CD4-positive, alpha-beta T cell treated with Interleukin-10 for 1 hour (primary cell): ENCODE measurements around the gene SYNE3.

Experiments used
- DNase-seq: peaks from one replicate; pipeline ENCODE4 v3.0.0-alpha.2; 2020

The SYNE3 gene

DNA sequence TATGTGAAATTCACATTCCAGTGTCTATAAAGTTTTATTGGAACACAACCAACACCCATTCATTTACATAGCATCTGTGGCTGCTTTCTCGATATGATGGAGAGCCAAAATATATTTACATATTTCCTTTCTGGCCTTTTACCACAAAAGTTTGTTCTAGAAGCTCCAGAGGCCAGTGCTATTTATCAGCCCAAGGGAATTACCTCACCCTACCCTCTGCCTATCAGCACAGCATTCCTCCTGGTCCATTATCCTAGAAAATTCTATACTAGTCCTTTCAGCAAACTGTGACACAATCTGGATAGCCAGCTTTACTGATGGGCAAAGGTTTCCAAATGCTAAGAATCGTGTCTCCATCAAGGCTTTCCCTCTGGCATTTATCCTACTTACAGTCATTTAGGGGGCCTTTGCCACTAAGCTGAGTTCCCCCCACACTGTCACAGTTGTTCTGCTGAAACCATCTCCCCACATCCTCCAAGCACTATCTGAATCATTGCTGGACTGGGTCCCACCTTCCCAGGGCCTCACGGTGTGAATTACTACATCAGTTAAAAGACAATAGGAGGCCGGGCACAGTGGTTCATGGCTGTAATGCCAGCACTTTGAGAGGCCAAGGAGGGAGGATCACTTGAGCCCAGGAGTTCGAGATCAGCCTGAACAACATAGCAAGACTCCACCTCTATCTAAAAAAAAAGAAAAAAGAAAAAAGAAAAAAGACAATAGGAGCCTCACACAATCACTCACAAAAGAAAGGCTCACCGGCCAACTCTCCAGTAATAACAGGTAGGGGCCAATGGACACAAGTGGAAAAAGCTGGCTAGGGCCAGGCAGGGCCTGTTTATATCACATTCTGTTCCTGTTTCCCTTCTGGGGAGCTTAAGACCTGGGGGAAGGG lies 12.1 kb downstream of the SYNE3 start:
- no peak for DNase-seq

GRCh38 chr14:95503365-95504134 lies 12.9 kb downstream of the SYNE3 start:
- DNase-seq, result no peak

DNA sequence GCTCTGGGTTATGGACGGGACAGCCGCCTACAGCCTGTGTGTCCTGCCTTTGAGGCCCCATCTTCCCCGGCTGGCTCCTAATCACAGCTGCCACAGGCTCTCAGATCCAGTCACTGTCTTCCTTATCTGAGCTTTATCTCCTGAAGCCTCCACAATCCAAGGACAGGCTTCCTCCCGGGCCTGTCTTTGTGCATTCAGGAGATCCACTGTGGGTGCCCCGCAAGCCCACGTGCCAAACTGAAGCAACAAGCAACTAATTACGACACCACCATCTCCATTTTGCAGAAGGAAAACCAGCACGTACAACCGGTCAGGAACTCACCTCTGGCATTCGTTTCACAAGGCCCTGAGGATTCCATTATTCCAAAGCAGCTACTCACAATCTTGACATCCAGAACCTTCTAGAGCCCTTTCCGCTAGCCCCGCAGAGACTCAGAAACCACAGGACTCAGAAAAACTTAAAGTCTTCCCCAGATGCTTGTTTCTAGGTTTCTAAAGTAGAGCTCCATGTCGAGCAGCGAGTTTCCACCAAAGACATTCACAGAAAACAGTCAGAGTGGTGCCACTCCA lies 14.0 kb downstream of the SYNE3 start:
- no peak for DNase-seq

DNA sequence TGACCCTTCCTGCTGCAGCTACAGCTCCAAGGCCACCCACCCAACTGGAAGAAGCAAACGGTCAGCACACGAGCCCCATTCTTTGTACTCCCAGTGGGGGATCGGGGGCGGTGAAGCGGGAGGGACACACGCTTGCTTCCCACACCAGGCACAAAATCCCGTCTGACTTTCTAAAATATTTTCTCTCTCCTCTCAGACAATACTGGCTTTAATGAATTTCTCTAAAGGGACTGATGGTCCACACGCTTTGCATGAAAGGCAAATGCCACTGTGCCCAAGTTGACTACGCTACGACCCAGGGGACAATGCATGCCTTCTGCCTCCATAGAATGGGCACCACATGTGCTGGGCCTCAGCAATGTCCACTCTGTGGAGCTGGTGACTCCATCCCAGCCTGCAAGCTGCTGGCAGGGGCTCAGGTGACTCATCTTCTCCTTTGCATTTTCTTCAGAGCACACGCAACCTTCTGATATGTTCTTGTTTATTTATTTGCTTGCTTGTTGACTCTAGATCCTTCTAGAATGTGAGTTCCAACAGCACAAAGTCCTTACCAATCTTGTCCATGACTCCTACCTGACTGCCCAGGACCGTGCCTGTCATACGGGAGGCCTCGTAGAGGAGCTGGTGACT lies 15.6 kb downstream of the SYNE3 start:
- no peak for DNase-seq

DNA sequence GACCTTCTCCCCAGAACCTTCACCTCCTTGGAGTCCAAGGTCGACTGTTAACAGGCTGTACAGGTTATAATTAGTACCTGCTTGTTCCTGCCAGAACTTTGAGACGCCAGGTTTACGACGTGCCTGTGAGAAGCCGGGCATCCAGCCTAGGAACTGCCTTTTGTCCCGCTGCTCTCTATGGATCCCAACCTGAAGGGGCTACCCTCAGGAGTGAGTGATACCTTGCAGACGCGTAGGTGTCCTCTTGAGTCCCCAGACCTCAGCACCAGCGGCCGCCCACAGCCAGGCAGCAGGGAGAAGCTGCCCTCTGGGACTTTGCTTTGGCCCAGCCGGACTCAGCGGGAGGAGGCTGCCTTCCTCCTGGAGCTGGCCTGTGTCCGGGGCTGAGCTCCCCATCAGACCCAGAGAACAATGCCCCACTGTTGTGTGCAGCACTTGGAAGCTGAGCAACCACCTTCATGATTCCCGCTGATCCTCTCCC lies 16.2 kb downstream of the SYNE3 start:
- DNase-seq, result no peak

DNA sequence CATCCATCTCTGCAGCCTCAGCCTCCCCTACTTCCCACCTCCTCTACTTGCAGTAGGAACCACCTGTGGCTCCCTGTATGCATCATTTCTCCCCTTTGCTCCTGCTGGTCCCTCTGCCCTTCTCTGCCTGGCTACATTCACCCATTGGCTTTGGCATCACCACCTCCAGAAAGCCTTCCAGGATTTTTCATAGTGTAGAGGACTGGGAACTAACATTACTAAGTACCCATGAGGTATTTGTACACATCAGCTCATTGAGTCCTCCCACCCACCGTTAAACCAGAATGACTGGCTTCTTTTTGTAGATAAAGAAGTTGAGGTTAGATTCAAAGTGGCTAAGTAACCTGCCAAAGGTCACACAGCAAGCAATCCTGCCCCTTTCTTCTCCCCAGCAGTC lies 17.1 kb downstream of the SYNE3 start:
- DNase-seq, result no peak

- no peak for DNase-seq
Measured at GRCh38 chr14:95498622-95499353, 17.7 kb downstream of the SYNE3 start.

DNA sequence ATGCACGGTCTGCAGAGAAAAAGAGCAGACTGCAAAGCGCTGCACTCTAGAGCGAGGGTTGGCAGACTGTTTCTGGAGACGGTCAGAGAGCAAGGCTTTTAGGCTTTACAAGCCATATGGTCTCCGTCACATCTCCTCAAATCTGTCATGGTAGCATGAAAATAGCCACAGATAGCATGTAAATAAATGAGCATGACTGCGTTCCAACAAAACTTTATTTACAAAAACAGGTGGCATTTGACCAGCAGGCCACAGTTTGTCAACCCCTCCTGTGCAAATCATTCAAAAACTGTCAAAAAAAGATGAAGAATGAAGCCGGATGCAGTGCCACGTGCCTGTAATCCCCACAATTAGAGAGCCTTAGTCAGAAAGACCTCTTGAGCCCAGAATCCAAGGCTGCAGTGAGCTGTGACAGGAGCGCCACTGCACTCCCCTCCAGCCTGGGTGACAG lies 18.9 kb downstream of the SYNE3 start:
- no peak for DNase-seq

DNA sequence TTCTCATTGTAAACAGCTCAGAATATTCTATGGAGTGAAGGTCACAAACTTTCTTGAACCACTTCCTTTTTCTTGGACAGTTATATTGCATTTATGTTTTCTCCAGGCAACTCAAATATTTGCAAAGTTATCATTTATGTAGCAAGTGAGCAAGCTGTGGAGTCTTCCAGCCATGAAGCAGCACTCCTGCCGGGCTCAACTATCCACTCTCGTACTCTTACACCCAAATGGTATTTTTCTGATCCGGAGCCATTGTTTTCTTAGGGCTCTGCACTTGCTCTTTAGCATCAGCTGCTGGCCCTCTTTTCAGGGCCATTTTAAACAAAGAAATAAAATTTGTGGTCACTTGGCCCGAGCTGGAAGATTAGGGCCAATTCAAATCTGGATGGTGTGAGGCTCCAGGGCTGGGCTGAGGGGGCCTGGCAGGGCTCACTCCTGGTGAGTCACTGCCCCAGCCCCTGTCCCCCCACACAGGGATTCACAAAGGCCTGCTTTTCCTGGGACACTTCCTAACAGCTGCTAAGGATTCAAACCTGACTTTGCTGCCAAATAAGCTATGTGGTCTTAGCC lies 19.7 kb downstream of the SYNE3 start:
- DNase-seq, result no peak

DNA sequence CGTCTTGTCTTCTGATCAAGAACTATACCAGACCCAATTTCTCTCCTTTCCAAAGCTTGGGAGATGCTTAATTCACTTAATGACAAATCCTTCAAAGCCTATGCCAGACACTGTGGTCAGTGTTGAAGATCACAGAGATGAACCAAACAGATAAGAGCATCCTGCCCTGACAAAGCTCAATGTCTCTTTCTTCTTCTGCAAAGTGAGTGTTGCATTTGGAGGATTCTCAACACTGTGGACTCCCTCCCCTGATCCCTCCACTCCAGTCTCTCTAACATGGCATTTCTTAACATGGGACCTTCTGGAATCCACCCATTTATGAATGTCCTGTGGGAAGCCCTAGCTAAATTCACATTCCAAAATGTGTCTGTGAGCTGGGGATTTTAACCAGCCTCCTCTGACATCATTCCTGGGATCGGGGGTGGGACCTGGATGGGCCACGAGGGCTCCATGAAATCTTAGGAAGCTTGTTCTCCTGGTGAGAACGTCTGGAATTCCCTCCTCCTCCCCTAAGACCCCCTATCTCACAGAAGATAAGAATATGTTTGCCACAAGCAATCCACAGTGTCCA lies 20.3 kb downstream of the SYNE3 start:
- DNase-seq, result peak; percentile 37

- DNase-seq, result no peak
Measured at GRCh38 chr14:95495538-95496025, 20.9 kb downstream of the SYNE3 start.

DNA sequence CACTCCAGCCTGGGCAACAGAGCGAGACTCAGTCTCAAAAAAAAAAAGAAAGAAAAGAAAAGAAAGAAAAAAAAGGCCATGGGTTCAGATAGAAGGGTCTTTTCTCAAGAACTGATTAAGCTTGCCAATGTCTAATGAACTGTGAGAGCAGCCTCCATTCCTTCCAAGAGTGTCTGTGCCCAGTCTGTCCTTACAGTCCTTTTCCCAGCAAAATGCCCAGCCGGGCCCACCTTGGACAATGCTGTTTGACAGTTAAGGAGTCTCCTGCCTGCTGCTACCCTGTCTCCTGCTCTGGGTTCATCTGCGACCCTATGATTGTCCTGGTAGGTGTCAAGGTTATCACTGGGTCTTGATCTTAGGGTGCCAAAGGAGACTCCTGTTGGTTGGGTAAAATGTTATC lies 21.4 kb downstream of the SYNE3 start:
- no peak for DNase-seq

DNA sequence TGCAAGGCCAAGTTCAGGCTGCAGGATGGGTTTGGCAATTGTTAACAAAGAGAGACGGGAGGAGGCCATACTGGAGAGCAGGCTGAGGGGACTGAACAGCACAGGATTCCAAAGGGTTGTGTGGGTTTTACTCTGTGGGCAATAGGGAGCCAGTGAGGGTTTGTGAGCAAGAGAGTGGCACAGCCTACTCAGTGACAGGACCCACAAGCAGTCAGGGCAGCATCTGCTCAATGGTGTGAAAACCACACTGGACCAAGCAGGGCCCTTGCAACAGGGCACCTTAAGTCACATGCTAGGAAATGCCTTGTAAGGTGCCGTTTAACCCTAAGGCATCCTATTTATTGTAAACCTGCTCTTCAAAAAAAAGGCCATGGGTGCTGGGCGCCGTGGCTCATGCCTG lies 22.0 kb downstream of the SYNE3 start:
- no peak for DNase-seq

DNA sequence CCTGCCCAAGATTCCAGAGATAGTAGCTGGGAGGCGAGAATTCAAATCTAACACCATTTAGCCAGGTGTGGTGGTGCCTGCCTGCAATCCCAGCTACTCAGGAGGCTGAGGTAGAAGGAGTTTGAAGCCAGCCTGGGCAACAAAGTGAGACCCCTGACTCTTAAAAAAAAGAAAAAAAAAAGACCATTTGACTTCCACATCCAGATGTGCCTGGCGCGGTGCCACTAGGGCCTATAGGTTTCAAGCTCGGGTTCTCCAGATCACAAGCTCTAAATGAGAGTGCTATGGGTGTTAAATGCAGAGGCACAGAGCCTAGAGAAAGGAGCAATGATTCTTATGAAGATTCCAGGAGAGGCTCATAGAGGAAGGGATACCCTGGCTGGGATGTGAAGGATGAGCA lies 22.5 kb downstream of the SYNE3 start:
- DNase-seq, result no peak

DNA sequence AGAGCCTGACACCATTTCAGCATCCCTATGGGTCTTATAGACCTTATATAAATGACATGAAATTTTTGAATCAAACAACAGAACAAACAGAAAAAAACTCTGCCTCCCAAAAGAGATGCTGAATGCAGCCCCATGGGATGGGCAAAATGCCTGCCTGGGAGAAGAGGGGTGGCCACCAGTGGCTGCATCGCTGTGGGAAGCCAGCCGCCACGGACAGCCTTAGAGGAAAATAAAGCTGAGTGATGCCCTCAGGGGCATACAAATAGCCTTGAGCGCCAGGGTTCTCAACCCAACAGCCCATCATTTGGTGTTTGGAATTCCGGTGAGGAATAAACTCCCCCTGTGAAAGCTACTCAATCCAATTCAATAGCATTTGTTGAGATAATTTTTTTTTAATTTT lies 22.9 kb downstream of the SYNE3 start:
- DNase-seq, result no peak

DNA sequence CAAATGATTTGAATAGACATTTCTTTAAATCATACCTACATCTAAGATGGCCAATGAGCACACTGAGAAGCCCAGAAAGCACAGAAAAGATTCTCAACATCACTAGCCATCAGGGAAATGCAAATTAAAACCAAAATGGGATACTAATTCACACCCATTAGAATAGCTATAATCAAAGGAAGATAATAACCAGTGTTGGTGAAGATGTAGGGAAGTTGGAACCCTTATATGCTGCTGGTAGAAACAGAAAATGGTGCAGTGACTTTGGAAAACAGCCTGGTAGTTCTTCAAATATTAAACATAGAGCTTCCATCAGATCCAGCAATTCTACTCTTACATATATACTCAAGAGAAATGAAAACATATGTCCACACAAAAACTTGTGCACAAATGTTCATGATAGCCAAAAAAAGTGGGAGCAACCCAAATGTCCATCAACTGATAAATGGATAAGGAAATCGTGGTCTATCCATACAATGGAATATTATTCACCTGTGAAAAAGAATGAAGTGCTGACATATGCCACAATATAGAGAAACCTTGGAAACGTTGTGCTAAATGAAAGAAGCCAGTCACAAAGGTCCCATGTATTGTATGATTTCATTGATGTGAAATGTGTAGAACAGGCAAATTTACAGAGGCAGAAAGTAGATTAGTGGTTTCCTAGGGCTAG lies 24.4 kb downstream of the SYNE3 start:
- no peak for DNase-seq

DNA sequence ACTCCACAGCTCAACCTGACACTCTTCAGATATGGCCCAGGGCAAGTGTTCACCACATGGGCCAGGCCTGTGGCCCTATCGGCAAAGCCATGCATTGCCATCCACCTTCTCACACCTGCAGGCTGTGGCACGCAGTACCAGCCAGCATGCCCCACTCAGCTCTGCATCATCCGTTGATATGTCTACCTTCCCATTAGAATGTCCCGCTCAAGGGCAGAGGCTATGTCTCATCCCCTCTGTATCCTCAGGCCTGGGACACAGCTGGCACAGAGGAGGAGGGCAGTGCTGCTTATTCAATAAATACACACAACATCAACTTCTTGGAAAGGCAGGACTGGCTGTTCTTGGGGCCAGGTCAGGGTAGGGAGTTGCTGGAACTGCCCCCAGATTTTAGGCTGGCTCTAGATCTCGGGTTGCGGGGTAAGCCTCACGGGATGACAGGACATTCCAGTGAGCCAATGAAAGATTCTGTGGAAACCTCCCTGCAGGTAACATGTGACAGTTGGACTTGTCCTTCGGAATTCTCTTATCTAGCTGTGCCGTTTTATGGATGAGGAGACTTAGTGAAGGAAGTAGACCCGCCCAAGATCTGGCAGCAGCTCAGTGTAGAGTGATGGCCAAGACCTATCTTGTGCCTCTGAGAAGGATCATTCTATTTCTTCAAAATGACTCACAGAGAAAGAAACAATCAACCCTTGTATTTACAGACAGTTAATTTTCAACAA lies 25.6 kb downstream of the SYNE3 start:
- DNase-seq, result no peak

GRCh38 chr14:95490138-95490509 lies 26.3 kb downstream of the SYNE3 start:
- DNase-seq, result no peak

DNA sequence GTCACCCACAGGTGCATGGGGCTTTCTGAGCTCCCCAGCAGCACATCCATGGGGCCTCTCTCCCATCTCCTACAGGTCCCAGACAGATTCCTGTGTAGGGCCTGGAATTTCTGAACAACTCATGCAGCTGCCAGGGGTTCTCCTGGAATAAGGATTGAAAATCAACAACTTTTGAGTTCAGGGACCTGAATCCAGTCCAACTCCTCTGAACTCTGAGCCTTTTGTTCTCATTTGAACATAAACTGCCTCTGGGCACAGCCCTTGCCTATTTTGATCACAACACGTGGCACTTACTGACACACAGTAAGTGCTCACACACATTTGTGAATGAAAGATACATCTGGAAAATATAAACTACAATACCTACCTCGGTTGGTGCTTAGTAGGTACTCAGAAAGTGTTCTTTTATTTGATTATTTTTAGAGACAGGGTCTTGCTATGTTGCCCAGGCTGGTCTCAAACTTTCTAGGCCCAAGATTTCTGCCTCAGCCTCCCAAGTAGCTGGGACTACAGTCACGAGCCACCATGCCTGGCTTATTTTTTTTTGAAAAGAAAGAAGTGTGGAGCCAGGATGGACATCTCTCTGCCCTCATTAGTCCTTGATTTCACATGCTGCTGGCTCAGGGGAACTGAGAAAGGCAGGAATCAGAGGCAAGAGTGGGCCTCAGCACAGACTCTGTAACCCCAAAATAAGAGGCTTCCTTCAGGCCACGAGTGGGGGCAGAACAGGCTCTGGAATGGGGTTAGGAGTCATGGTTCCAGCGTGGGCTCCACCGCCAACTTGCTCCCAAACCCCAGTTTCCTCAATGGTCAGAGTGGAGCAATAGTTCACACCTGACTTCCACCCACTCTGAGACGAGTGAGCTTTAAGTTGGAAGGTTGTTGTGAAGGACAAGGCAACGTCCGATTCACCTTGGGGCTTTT lies 27.0 kb downstream of the SYNE3 start:
- DNase-seq, result no peak
